ENCODE results near the gene NIT2.
A peak's percentile ranks its signal among the peaks of the same experiment; 100 is the strongest.
"Not testable (repeated sequence)": the region's sequence is repeated elsewhere in the genome, so short reads cannot be mapped to it uniquely, and the experiment has no call there.

The NIT2 gene

GRCh38 chr3:100338911-100339310, 4.4 kb downstream of the NIT2 start:
- no peak for DNase-seq (ENCODE audit: low read depth in 2 of 2)

DNA sequence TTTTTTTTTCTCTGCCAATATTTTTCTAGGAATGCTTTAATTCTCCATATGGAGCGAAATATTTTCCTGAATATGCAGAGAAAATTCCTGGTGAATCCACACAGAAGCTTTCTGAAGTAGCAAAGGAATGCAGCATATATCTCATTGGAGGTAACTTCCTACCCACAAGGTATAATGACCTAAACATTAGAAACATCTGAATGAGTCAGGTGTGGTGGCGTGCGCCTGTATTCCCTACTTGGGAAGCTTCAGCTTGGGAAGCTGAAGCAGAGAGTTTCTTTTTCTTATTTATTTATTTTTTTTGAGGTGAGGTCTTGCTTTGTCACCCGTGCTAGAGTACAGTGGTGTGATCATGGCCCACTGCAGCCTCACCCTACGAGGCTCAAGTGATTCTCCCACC, 5.2 kb downstream of the NIT2 start:
- DNase-seq (ENCODE audit: low read depth in 2 of 2) = no peak

DNA sequence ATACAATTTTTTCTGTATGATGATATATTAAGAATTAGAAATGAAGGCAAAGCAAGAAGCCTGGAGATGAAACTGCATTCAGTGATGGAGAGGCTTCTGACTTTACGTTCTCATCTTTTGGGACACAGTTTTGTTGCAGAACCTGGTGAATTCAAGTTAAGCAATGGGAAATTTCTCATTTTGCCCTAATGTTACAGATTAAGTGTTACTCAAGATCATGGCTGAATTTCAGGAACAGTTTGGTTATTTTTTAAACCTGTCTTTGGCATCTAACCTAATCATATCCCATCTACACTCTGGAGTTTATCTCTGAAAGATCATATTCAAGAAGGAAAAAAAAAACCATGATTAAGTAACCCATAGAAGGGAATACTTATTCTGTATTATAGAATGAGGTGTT, 6.0 kb downstream of the NIT2 start:
- no peak for DNase-seq (ENCODE audit: low read depth in 2 of 2)

DNA sequence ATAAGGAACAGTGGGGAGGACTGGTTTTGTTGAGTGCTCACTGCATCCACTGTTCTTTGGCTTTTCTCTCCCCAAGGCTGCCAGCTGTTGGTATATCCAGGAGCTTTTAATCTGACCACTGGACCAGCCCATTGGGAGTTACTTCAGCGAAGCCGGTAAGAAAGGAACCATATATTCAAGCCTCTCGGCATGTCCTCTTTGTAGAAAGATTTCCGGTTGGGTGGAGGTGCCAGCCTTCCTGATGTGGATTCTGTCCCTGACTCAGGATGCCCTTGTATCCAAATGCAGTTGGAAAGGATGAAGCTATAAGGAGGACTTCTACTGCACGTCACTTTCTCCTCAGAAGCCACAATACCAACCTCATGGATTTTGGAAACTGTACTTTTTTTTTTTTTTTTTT, 14.2 kb downstream of the NIT2 start:
- no peak for DNase-seq (ENCODE audit: low read depth in 2 of 2)

GRCh38 chr3:100351770-100352169, 17.2 kb downstream of the NIT2 start:
- DNase-seq (ENCODE audit: low read depth in 2 of 2) = not testable (repeated sequence)

DNA sequence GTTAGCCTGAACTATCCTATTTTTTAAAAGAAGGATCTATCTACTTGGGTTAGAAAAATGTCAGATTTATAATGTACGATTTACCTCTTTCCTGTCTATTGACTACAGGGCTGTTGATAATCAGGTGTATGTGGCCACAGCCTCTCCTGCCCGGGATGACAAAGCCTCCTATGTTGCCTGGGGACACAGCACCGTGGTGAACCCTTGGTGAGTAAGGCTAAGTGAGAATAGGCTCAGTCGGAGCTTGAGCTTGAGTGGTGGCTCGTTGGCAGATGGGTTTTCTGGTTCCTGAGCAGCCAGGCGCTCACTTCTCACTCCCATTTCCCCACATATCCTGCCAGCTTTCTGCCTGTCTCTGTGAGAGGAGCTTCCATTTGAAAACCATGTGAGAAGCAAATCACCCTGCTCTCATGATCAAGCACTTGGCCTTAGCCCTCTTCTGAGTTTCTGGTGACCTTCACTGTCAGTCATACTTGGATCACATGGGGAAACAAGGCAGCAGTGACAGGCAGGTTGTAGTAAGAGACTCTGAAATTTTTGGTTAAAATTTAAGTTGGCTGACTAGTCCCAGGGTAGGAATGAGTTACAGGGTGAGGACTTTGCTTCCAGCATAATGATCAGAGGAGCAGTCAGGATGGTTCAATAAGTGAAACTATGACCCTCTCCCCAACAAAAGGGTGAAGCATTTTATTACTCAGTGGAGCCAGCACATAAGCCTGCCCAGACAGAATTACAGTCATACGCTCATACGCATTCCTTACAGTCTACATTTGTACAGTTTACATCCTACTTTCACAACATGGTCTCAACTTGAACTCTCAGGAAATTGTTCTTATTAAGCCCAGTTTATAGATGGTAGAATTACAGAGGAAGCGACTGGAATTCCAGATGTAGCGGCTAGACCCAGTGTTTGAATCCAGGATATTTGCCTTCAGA, 18.0 kb downstream of the NIT2 start:
- DNase-seq (ENCODE audit: low read depth in 2 of 2) = peak; percentile 47 to 48

- DNase-seq (ENCODE audit: low read depth in 2 of 2) = no peak
Measured at GRCh38 chr3:100354850-100355249, 20.3 kb downstream of the NIT2 start.

DNA sequence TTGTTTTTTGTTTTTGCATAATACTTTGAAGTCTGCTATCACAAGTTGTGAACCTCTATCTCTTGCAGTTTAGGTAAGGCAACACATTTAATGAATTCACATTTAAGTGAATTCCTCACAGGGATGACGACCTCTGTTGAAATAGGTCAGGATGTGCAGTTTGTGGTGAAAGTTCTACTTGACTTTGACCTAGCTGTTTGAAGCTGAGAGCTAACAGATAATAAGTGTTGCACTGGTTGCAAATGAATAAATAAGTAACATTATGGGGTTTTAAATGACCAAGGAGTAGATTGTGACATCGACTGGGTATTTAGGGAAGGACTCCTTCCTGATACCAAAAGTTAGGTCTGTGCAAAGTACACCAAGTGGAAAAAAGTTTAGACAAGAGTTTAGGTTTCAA, 23.9 kb downstream of the NIT2 start:
- no peak for DNase-seq (ENCODE audit: low read depth in 2 of 2)

GRCh38 chr3:100359035-100359434, 24.5 kb downstream of the NIT2 start:
- no peak for DNase-seq (ENCODE audit: low read depth in 2 of 2)

DNA sequence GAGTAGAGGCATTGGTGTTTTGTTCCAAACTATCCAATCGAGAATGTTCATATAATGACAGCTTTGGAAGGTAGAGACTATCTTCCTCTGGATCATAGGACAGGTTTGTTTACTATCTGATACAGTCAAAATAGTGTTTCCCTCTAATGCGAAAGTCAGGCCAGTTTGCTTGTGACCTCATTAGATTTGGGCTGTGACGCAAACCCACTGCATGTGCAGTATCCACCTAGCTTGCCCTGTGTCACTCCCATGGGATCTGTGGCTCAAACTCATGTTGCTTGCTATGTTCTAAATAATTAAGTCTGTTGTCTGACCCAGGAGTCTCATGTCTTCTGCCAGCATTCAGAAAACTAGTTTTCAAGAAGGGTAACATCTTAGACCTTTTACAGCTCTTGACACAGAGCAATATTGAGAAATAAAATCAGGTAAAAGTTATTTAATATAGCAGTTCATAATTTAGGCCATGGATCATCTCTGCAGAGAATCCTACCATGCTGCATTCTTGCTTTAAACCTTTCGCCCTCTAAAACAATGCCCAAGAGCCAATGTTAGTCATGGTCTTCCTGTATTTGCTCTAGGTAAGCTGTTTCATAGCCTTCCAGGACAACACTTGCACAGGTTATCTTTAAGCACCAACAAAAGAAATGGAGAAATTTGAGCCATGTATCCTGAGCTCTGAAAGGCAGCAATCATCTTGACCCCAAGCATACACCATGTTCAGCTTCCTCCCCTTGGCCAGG, 26.4 kb downstream of the NIT2 start:
- no peak for DNase-seq (ENCODE audit: low read depth in 2 of 2)

DNA sequence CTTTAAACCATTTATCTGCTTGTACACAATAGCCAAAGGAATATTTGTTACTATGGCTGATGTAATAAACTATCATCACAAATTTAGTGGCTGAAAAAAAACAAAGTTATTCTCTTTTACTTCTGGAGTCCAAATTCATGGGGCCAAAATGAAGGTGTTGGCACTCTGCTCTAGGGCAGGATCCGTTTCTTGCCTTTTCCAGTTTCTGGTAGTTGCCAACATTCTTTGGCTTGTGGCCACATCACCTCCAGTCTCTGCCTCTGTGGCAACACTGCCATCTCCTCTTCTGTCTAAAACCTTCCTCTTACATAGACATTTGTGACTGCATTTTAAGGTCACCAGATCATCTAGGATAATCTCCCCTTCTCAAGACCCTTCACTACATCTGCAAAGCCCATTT, 27.3 kb downstream of the NIT2 start:
- no peak for DNase-seq (ENCODE audit: low read depth in 2 of 2)

GRCh38 chr3:100364421-100364820, 29.9 kb downstream of the NIT2 start:
- DNase-seq (ENCODE audit: low read depth in 2 of 2) = no peak

DNA sequence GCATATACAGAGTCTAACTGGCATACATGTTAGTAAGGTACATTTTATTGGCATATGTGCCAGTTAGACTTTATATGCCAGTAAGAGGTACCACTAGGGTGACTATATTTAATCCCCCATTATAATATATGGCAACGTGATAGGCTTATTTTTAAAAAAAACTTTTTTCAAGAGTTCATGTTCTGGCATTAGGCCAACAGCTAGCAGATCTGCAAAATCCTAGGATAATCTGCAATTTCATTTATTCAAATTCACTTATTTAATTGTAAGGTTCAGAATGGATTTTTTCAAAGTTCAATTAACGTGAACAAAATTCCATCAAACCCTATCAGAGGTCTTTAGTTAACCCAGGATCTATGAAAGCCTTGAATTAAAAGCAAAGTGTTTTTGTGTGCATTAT, 31.9 kb downstream of the NIT2 start:
- no peak for DNase-seq (ENCODE audit: low read depth in 2 of 2)

DNA sequence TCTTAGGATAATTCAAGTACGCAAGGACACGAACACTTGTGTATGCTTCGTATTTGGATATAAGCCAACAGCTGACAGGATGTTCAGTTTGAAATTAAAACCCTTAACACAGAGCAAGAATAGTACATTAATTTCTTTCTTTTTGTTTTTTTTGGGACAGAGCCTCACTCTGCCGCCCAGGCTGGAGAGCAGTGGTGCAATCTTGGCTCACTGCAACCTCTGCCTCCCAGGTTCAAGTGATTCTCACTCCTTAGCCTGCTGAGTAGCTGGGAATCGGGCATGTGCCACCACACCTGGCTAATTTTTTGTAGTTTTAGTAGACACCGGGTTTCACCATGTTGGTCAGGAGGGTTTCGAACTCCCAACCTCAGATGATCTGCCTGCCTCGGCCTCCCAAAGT, 33.9 kb downstream of the NIT2 start:
- DNase-seq (ENCODE audit: low read depth in 2 of 2) = no peak

DNA sequence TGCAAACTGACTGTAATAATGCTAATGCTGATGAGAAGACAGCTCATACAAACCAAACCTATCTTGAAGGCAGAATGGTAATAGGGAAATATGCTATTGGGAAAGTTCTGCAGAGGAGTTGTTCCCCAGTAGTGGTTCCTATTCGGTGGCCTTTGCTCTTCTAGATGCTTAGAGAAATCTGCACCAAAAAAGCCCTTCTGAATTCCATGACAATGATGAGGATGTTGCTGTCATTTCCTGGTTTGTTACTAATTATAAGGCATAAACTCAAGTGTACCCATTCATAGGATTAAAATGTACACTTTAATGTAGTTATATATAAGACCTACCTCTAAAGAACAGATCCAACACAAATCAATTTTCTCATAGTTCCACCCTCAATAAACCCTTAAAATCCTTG, 36.2 kb downstream of the NIT2 start:
- no peak for DNase-seq (ENCODE audit: low read depth in 2 of 2)

DNA sequence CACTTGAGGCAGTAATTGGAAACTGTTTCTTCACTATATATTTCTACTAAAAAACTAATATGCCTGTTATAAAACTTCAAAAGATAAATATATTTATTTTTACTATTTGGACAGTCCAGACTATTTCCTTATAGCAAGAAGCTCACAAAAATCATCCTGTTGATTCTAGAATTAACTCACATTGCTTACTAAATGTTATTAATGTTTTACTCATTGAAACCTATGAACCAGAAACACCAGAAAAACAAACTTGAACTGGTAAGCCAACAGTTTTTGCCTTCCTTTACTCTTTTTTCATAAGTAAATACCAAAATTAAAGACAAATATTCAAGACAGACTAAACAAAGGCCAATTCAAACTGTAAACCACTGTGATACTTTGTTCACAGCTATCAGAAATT, 40.0 kb downstream of the NIT2 start:
- DNase-seq (ENCODE audit: low read depth in 2 of 2) = no peak

- DNase-seq (ENCODE audit: low read depth in 2 of 2) = no peak
Measured at GRCh38 chr3:100376301-100376700, 41.7 kb downstream of the NIT2 start.

DNA sequence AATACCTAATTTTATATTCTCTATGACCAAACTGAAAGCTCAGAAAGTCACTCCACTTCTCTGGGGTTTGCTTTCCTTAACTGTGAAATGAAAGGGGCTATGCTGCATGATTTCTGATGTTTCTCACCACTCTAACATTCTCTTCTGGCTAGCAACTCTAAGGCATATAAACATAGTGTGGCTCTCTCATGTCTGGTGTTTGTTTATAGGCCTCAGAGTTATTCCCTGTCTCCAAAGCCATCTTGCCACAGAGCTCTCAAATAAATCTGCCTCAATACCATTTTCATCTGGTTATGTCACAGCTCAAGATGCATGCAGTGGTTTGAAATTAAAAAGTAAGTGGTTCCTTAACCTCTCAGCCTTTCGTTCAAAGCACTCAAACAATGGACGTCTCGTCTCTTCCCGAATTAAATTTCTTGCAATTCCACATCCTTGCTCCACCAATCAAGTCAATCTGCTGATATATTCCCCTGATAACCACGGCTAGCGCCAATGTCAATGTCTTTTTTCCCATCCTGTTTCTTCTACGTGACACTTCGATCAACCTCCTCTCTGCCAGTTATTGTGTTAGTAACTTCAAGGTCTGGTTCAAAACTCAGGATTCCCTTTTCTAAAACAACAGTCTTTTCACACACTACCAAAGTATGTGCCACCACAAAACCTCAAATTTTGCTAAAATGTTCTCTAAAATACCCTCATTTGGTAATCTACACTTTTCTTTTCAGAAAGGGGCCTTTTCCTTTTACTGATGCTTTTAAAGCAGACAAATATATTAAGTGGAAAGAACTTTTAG, 50.4 kb downstream of the NIT2 start:
- no peak for DNase-seq (ENCODE audit: low read depth in 2 of 2)

GRCh38 chr3:100386437-100387074, 52.0 kb downstream of the NIT2 start:
- DNase-seq (ENCODE audit: low read depth in 2 of 2) = no peak

DNA sequence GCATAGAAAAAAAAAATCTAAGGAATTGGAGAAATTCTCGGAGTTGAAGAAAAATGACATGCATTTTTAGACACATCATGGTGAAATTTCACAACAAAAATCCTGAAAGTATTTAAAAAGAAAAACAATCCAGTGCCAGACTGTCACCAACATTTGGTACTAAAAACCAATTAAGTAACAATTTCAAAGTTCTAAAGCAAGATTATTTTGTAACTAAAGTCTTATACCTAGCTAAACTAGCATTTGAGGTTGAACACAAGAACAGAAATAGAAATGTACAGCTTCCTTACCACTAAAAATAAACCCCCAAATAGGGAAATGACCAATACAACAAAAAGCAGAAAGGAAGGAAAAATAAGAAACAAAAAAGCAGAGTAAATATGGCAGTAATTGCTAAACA, 54.5 kb downstream of the NIT2 start:
- DNase-seq (ENCODE audit: low read depth in 2 of 2) = no peak

GRCh38 chr3:100395679-100396431, 61.3 kb downstream of the NIT2 start:
- DNase-seq (ENCODE audit: low read depth in 2 of 2) = no peak

Data from fibroblast of skin of left quadriceps (primary cell).